Renal pelvis (tissue), 4 donors: ENCODE results near the gene FOXA2. TPM values are rescaled to one million over a fixed set of nuclear protein-coding genes. Genes with fewer than 3 reads are reported as not detected.
"Not testable (repeated sequence)": the region's sequence is repeated elsewhere in the genome, so short reads cannot be mapped to it uniquely, and the experiment has no call there.

ENCODE experiments used
- DNase-seq: peaks from one replicate; pipeline ENCODE4 v3.0.0-alpha.2; 2013
- polyA plus RNA-seq, 3 donors: library from polyadenylated mRNA; unstranded; fragments of 120-200 nt; gene quantifications; one replicate each; pipeline ENCODE4 v1.2.1, GENCODE V29; 2013; ENCODE audit not compliant: insufficient read length in 3 of 3

FOXA2 gene
- polyA plus RNA-seq, 3 donors: 0.03 to 0.09 TPM; not detected in 1

GRCh38 chr20:22569353-22569752, 15.0 kb downstream of the FOXA2 start:
- DNase-seq: no peak

- DNase-seq: no peak
These were observed 15.5 kb downstream of the FOXA2 start for GRCh38 chr20:22568872-22569344.

GRCh38 chr20:22567944-22568871, 16.2 kb downstream of the FOXA2 start:
- no peak for DNase-seq

- DNase-seq: no peak
These were observed 17.3 kb downstream of the FOXA2 start for GRCh38 chr20:22566876-22567658.

GRCh38 chr20:22563062-22563965, 21.1 kb downstream of the FOXA2 start:
- DNase-seq: no peak

GRCh38 chr20:22562620-22563019, 21.8 kb downstream of the FOXA2 start:
- DNase-seq: no peak

- DNase-seq: no peak
These were observed 22.3 kb downstream of the FOXA2 start for GRCh38 chr20:22561965-22562577.

GRCh38 chr20:22560817-22561216, 23.6 kb downstream of the FOXA2 start:
- DNase-seq: no peak

GRCh38 chr20:22559711-22560318, 24.6 kb downstream of the FOXA2 start:
- no peak for DNase-seq

GRCh38 chr20:22557403-22558276, 26.7 kb downstream of the FOXA2 start:
- DNase-seq: no peak

GRCh38 chr20:22556565-22557056, 27.8 kb downstream of the FOXA2 start:
- no peak for DNase-seq

GRCh38 chr20:22555791-22556564, 28.4 kb downstream of the FOXA2 start:
- DNase-seq: no peak

GRCh38 chr20:22554391-22554790, 30.0 kb downstream of the FOXA2 start:
- DNase-seq: no peak

- not testable (repeated sequence) for DNase-seq
These were observed 33.9 kb downstream of the FOXA2 start for GRCh38 chr20:22550514-22550913.

- no peak for DNase-seq
These were observed 36.3 kb downstream of the FOXA2 start for GRCh38 chr20:22548040-22548439.

GRCh38 chr20:22546344-22546743, 38.0 kb downstream of the FOXA2 start:
- no peak for DNase-seq

GRCh38 chr20:22545045-22545444, 39.3 kb downstream of the FOXA2 start:
- no peak for DNase-seq

- no peak for DNase-seq
These were observed 39.9 kb downstream of the FOXA2 start for GRCh38 chr20:22544462-22544861.

- DNase-seq: no peak
These were observed 41.9 kb downstream of the FOXA2 start for GRCh38 chr20:22542427-22542826.
